Suprapubic skin (tissue), 4 donors: Measurements from ENCODE around the gene TTC39C.

ENCODE experiments used
- CTCF ChIP-seq, 2 donors: fragments of 200-600 bp in 1 of 2; fragments of 450-650 bp in 1 of 2; sonication (generic) in 1 of 2; IDR thresholded peaks; one replicate each; pipeline ENCODE4 v1.5.1; 2016 to 2019; ENCODE audit warnings: antibody characterized with exemption in 2 of 2, mild to moderate bottlenecking in 1 of 2, moderate library complexity in 1 of 2
- EP300 ChIP-seq: sonication (generic); formaldehyde crosslinking; IDR thresholded peaks from one replicate; pipeline ENCODE4 v1.6.1; 2017; ENCODE audit warnings: antibody characterized with exemption
- POLR2A ChIP-seq, 2 donors: fragments of 450-650 bp; IDR thresholded peaks; one replicate each; pipeline ENCODE4 v1.6.1; 2017; ENCODE audit warnings: antibody characterized with exemption in 2 of 2, mild to moderate bottlenecking in 2 of 2, moderate library complexity in 2 of 2
- POLR2AphosphoS5 ChIP-seq, 3 donors: sonication (generic); formaldehyde crosslinking; IDR thresholded peaks; one replicate each; pipeline ENCODE4 v1.6.1; 2017; ENCODE audit warnings: antibody characterized with exemption in 3 of 3

- TF ChIP-seq POLR2AphosphoS5 (IDR thresholded peaks at IDR 0.05) (no peak), CTCF (IDR thresholded peaks at IDR 0.05) (no peak), EP300 (no peak), POLR2A (IDR thresholded peaks at IDR 0.05) (no peak)
Observed at GRCh38 chr18:24112874-24113615, 98.5 kb downstream of the TTC39C start.
